ENCODE measurements around the gene ZNF318. TPM values are rescaled to one million over a fixed set of nuclear protein-coding genes. Genes with fewer than 3 reads are reported as not detected.

Gene ZNF318
- total RNA-seq, 1 experiment from 2014 or later, result 23.8 TPM

DNA sequence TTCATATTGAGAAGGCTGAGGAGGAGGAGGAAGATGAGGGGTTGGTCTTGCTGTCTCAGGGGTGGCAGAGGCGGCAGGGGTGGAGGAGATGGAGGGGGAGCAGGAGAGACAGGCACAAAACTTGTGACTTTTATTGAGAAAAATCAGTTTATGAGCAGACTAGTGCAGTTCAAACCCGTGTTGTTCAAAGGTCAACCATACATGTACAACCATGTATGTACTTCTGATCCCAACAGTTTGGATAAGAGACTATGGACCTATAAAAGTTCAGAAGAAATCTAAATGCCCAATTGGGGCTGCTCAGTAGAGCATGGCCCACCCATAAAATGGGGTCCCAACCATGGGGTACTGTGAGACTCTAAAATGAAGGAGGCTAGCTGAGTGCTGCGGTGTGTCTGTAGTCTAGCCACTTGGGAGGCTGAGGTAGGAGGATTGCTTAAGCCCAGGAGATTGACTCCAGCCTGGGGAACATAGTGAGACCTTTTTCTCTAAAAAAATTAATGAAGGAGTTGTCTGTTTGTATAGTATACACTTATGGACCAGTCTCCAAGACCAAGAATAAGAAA lies 79.0 kb downstream of the ZNF318 start:
- Histone ChIP-seq H3K27me3 (replicated peaks; ENCODE audit: insufficient read depth, low read depth, low read length, poor library complexity) (peaks cover 3% of the 10 kb centered on the region), H3K36me3 (ENCODE audit: insufficient read depth, low read length, poor library complexity, severe bottlenecking) (no peaks in the 10 kb centered on the region), H3K4me3 (ENCODE audit: low read depth, low read length, poor library complexity, severe bottlenecking) (no peak overlapping the region), H3K27ac (ENCODE audit: low read depth, low read length, poor library complexity, severe bottlenecking) (no peak overlapping the region), H3K4me1 (ENCODE audit: insufficient read depth, low read length, poor library complexity, severe bottlenecking) (no peaks in the 10 kb centered on the region), H3K9me3 (ENCODE audit: low read depth, low read length, poor library complexity, severe bottlenecking) (no peaks in the 10 kb centered on the region)
- CTCF ChIA-PET, result no interaction called here
- TF ChIP-seq EZH2 (IDR thresholded peaks at IDR 0.05; ENCODE audit: borderline replicate concordance, low read depth, low read length, poor library complexity, severe bottlenecking), result no peak
- TF ChIP-seq, protein P1, sequence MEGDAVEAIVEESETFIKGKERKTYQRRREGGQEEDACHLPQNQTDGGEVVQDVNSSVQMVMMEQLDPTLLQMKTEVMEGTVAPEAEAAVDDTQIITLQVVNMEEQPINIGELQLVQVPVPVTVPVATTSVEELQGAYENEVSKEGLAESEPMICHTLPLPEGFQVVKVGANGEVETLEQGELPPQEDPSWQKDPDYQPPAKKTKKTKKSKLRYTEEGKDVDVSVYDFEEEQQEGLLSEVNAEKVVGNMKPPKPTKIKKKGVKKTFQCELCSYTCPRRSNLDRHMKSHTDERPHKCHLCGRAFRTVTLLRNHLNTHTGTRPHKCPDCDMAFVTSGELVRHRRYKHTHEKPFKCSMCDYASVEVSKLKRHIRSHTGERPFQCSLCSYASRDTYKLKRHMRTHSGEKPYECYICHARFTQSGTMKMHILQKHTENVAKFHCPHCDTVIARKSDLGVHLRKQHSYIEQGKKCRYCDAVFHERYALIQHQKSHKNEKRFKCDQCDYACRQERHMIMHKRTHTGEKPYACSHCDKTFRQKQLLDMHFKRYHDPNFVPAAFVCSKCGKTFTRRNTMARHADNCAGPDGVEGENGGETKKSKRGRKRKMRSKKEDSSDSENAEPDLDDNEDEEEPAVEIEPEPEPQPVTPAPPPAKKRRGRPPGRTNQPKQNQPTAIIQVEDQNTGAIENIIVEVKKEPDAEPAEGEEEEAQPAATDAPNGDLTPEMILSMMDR (conservative IDR thresholded peaks at IDR 0.05; ENCODE audit: low read depth, low read length), result no peak
- POLR2A ChIA-PET (ENCODE audit: low non-redundant PET), result no interaction called here
- DNase-seq (ENCODE audit: low spot score), result no peak
- intact Hi-C loops (cut with micrococcal nuclease; ENCODE audit: unreplicated experiment), result no loop called here
- BruUV-seq (replicated peaks), result no TSS peak

- no peak for DNase-seq (ENCODE audit: low spot score)
- intact Hi-C loops (cut with micrococcal nuclease; ENCODE audit: unreplicated experiment), result no loop called here
- Histone ChIP-seq H3K27me3 (replicated peaks; ENCODE audit: insufficient read depth, low read depth, low read length, poor library complexity) (peaks cover 10% of the 10 kb centered on the region), H3K4me1 (ENCODE audit: insufficient read depth, low read length, poor library complexity, severe bottlenecking) (no peaks in the 10 kb centered on the region), H3K9me3 (ENCODE audit: low read depth, low read length, poor library complexity, severe bottlenecking) (no peaks in the 10 kb centered on the region), H3K27ac (ENCODE audit: low read depth, low read length, poor library complexity, severe bottlenecking) (no peak overlapping the region), H3K36me3 (ENCODE audit: insufficient read depth, low read length, poor library complexity, severe bottlenecking) (no peaks in the 10 kb centered on the region), H3K4me3 (ENCODE audit: low read depth, low read length, poor library complexity, severe bottlenecking) (no peak overlapping the region)
- no peak for TF ChIP-seq EZH2 (IDR thresholded peaks at IDR 0.05; ENCODE audit: borderline replicate concordance, low read depth, low read length, poor library complexity, severe bottlenecking)
- TF ChIP-seq, protein P1 (conservative IDR thresholded peaks at IDR 0.05; ENCODE audit: low read depth, low read length), result no peak
- ChIA-PET CTCF (no interaction called here), POLR2A (ENCODE audit: low non-redundant PET) (no interaction called here)
- BruUV-seq (replicated peaks), result no TSS peak
These were observed 81.4 kb downstream of the ZNF318 start for GRCh38 chr6:43287717-43288679.

DNA sequence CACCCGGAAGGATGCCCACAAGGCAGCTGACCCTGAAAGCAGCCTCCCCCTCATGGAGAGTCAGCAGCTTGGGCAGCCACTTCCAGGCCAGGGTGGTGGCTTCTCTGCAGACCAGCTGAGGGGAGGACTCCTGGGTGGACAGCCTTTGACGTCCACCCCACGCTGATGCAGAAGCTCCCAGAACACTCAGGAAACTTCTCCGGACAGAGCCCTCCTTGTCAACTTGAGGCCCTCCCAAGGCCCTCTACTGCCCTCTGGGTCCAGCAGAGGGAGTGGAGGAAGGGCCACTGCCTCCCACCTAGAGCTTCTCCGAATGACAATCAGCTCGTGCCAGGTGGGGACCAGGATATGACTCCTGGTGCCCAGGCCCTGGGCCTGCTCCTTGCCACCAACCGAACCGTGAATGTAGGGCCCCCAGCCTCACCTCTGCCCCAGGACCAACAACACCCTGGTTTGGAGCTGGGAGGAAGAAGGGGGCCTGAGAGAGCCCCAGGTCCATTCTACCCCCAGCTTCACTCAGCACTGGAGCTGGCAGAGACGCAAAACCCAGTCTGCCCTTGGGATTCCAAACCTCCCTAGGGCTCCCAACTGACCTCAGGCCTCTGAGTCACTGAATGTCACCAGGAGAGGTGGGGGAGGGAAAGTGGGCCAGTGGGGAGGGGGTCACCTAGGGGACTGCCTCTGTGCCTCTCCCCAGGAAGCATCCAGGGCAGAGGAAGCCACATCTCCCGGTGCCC lies 82.3 kb downstream of the ZNF318 start:
- Histone ChIP-seq H3K27me3 (replicated peaks; ENCODE audit: insufficient read depth, low read depth, low read length, poor library complexity) (peaks cover 10% of the 10 kb centered on the region), H3K36me3 (ENCODE audit: insufficient read depth, low read length, poor library complexity, severe bottlenecking) (no peaks in the 10 kb centered on the region), H3K4me3 (ENCODE audit: low read depth, low read length, poor library complexity, severe bottlenecking) (no peak overlapping the region), H3K9me3 (ENCODE audit: low read depth, low read length, poor library complexity, severe bottlenecking) (no peaks in the 10 kb centered on the region), H3K4me1 (ENCODE audit: insufficient read depth, low read length, poor library complexity, severe bottlenecking) (no peaks in the 10 kb centered on the region), H3K27ac (ENCODE audit: low read depth, low read length, poor library complexity, severe bottlenecking) (no peak overlapping the region)
- intact Hi-C loops (cut with micrococcal nuclease; ENCODE audit: unreplicated experiment), result no loop called here
- POLR2A ChIA-PET (ENCODE audit: low non-redundant PET), result no interaction called here
- no TSS peak for BruUV-seq (replicated peaks)
- CTCF ChIA-PET, result interaction anchor here (0.6 kb wide), 1 partner anchor 357 kb away, joined by 4 read pairs; no protein-coding TSS in a partner anchor
- no peak for DNase-seq (ENCODE audit: low spot score)
- TF ChIP-seq EZH2 (IDR thresholded peaks at IDR 0.05; ENCODE audit: borderline replicate concordance, low read depth, low read length, poor library complexity, severe bottlenecking), result no peak
- TF ChIP-seq, protein P1 (conservative IDR thresholded peaks at IDR 0.05; ENCODE audit: low read depth, low read length), result no peak

Measured in A673 (cell line).